WERI-Rb-1 (cell line): Measurements from ENCODE around the gene PTPN3.

ENCODE experiments used
- DNase-seq: peaks from one replicate; pipeline ENCODE4 v3.0.0-alpha.2; 2020
- H3K27ac ChIP-seq: fragments of 250-450 bp; sonication (Bioruptor Pico); 2 replicates; pipeline ENCODE4 v1.5.1; 2020; ENCODE audit warnings: mild to moderate bottlenecking, moderate library complexity
- H3K27me3 ChIP-seq: fragments of 250-450 bp; sonication (Bioruptor Pico); 2 replicates; pipeline ENCODE4 v1.5.1; 2021; ENCODE audit warnings: mild to moderate bottlenecking, low read depth, moderate library complexity; ENCODE audit not compliant: insufficient read depth, severe bottlenecking
- H3K36me3 ChIP-seq: fragments of 250-450 bp; sonication (Bioruptor Pico); 2 replicates; pipeline ENCODE4 v1.5.1; 2020; ENCODE audit warnings: mild to moderate bottlenecking, moderate library complexity
- H3K4me3 ChIP-seq: 2 replicates; pipeline ENCODE4 v1.5.1; 2011; ENCODE audit warnings: low read depth, mild to moderate bottlenecking, control low read depth, low read length
- H3K9me3 ChIP-seq: fragments of 250-450 bp; sonication (Bioruptor Pico); 2 replicates; pipeline ENCODE4 v1.5.1; 2021; ENCODE audit warnings: mild to moderate bottlenecking, moderate library complexity; ENCODE audit not compliant: severe bottlenecking
- CTCF ChIP-seq: IDR thresholded peaks from 2 replicates; pipeline ENCODE4 v1.5.1; 2011; ENCODE audit warnings: low read depth, mild to moderate bottlenecking, control low read depth, inconsistent platforms, low read length

Gene PTPN3

GRCh38 chr9:109387206-109387605 is 110.9 kb downstream of the PTPN3 start:
- H3K27me3 ChIP-seq = no peaks in the 10 kb centered on the region
- no peaks in the 10 kb centered on the region; the same call in 1 of the 2 replicates for H3K36me3 ChIP-seq
- H3K27ac ChIP-seq = no peak overlapping the region
- TF ChIP-seq CTCF = no peak
- H3K4me3 ChIP-seq = no peak overlapping the region
- no peaks in the 10 kb centered on the region for H3K9me3 ChIP-seq
- DNase-seq = peak; percentile 51

- Histone ChIP-seq H3K36me3 (no peaks in the 10 kb centered on the region; the same call in 1 of the 2 replicates), H3K9me3 (no peaks in the 10 kb centered on the region), H3K27me3 (no peaks in the 10 kb centered on the region), H3K4me3 (no peak overlapping the region), H3K27ac (no peak overlapping the region)
- no peak for TF ChIP-seq CTCF
- no peak for DNase-seq
These were observed 112.6 kb downstream of the PTPN3 start for GRCh38 chr9:109385499-109385898.

- Histone ChIP-seq H3K36me3 (no peaks in the 10 kb centered on the region; the same call in 1 of the 2 replicates), H3K27ac (no peak overlapping the region), H3K4me3 (no peak overlapping the region), H3K9me3 (no peaks in the 10 kb centered on the region), H3K27me3 (no peaks in the 10 kb centered on the region)
- TF ChIP-seq CTCF = no peak
- DNase-seq = no peak
These were observed 114.2 kb downstream of the PTPN3 start for GRCh38 chr9:109383947-109384346.

- DNase-seq = no peak
- no peaks in the 10 kb centered on the region for H3K9me3 ChIP-seq
- H3K36me3 ChIP-seq = no peaks in the 10 kb centered on the region; the same call in 1 of the 2 replicates
These were observed 114.8 kb downstream of the PTPN3 start for GRCh38 chr9:109383356-109383755.

GRCh38 chr9:109382585-109382984 is 115.5 kb downstream of the PTPN3 start:
- Histone ChIP-seq H3K4me3 (no peak overlapping the region), H3K27me3 (no peaks in the 10 kb centered on the region), H3K36me3 (no peaks in the 10 kb centered on the region; the same call in 1 of the 2 replicates), H3K27ac (no peak overlapping the region), H3K9me3 (no peaks in the 10 kb centered on the region)
- no peak for DNase-seq
- TF ChIP-seq CTCF = no peak

More at GRCh38 chr9:109383356-109383755, 114.8 kb downstream of the PTPN3 start:
- Histone ChIP-seq H3K27me3 (no peaks in the 10 kb centered on the region), H3K4me3 (no peak overlapping the region), H3K27ac (no peak overlapping the region)
- no peak for TF ChIP-seq CTCF

- Histone ChIP-seq H3K27me3 (no peaks in the 10 kb centered on the region), H3K4me3 (no peak overlapping the region), H3K27ac (no peak overlapping the region), H3K36me3 (no peaks in the 10 kb centered on the region; the same call in 1 of the 2 replicates), H3K9me3 (no peaks in the 10 kb centered on the region)
- TF ChIP-seq CTCF = no peak
- DNase-seq = no peak
These were observed 115.9 kb downstream of the PTPN3 start for GRCh38 chr9:109382182-109382581.
